Lower leg skin (tissue), 4 donors: Measurements from ENCODE around the gene LNX1. TPM values are rescaled to one million over a fixed set of nuclear protein-coding genes. Genes with fewer than 3 reads are reported as not detected.
A peak's percentile ranks its signal among the peaks of the same experiment; 100 is the strongest.

ENCODE experiments used
- DNase-seq, 2 donors: peaks; one replicate each; pipeline ENCODE4 v3.0.0-alpha.2; 2019; ENCODE audit warnings: low spot score in 2 of 2
- H3K4me3 ChIP-seq: fragments of 200-600 bp; sonication (generic); 2 replicates; pipeline ENCODE4 v1.5.1; 2017; ENCODE audit warnings: mild to moderate bottlenecking, low read depth; ENCODE audit not compliant: poor library complexity, severe bottlenecking
- CTCF ChIP-seq, 3 donors: fragments of 450-650 bp; IDR thresholded peaks; one replicate each; pipeline ENCODE4 v1.5.1; 2016; ENCODE audit warnings: antibody characterized with exemption in 3 of 3, mild to moderate bottlenecking in 3 of 3, moderate library complexity in 2 of 3
- POLR2A ChIP-seq, 2 donors: fragments of 450-650 bp; IDR thresholded peaks; one replicate each; pipeline ENCODE4 v1.6.1; 2016 to 2017; ENCODE audit warnings: antibody characterized with exemption in 2 of 2, mild to moderate bottlenecking in 1 of 2, moderate library complexity in 1 of 2
- WGBS, 2 donors: methylation state at CpG; one replicate each; pipeline ENCODE4 v1.1.5; 2018; 5-methylcytosine and 5-hydroxymethylcytosine counted together
- intact Hi-C: fragments of 100-400 bp; cut with DNase I; formaldehyde crosslinking; loops from one replicate; pipeline ENCODE4 v1.15.0; 2023; ENCODE audit warnings: low total_unique reads
- total RNA-seq, 4 donors: library from RNA; depleted of rRNA; stranded (reverse); fragments of >200 nt; gene quantifications; one replicate each; pipeline ENCODE4 v1.1.0, GENCODE V29; 2016

LNX1 gene
- total RNA-seq, 4 donors from 2014 or later: 37.0 to 79.9 (median 49.5) TPM

- no peak overlapping the region for H3K4me3 ChIP-seq
- DNase-seq: peak in 1 of 2 donors; percentile 60
- TF ChIP-seq CTCF (IDR thresholded peaks at IDR 0.05): no peak
- no peak for TF ChIP-seq POLR2A (IDR thresholded peaks at IDR 0.05)
- intact Hi-C loops: no loop called here
- WGBS, 2 donors: 27 to 38% methylated on average over 20 of the region's 20 CpGs
These were observed 1.6 kb upstream of the LNX1 start for GRCh38 chr4:53592686-53593501.

GRCh38 chr4:53592122-53592521, 836 bp upstream of the LNX1 start:
- no peak for TF ChIP-seq CTCF (IDR thresholded peaks at IDR 0.05)
- TF ChIP-seq POLR2A (IDR thresholded peaks at IDR 0.05): no peak
- DNase-seq: no peak
- intact Hi-C loops: no loop called here
- no peak overlapping the region for H3K4me3 ChIP-seq
- WGBS, 2 donors: 40 to 44% methylated on average over 8 of the region's 8 CpGs

DNA sequence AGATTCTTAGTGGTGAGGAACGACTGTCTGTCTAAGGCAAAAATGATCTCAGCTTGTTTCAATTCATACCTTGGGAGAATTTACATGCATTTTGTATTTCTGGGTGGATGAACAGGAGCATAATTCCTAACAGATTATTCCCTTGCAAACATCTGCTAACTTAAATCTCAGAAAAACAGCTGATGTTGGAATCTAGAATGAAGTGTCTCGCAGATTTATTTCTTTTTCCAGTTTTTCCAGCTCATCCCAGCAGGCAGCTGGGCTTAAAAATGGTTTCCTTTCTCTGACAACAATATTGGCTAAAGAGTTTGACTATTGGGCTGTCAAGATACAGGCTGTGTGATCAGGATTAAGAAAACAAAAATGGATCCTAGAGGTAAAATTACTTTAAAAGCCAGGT, 1.1 kb downstream of the LNX1 start:
- no peak for DNase-seq
- WGBS, 2 donors: 71 to 73% methylated on average over 2 of the region's 2 CpGs
- H3K4me3 ChIP-seq: no peak overlapping the region
- TF ChIP-seq POLR2A (IDR thresholded peaks at IDR 0.05): no peak
- no peak for TF ChIP-seq CTCF (IDR thresholded peaks at IDR 0.05)
- intact Hi-C loops: no loop called here

GRCh38 chr4:53589511-53589910, 1.8 kb downstream of the LNX1 start:
- no peak overlapping the region for H3K4me3 ChIP-seq
- no peak for TF ChIP-seq POLR2A (IDR thresholded peaks at IDR 0.05)
- TF ChIP-seq CTCF (IDR thresholded peaks at IDR 0.05): no peak
- DNase-seq: no peak
- 72 to 81% methylated on average over 2 of the region's 2 CpGs for WGBS, 2 donors
- intact Hi-C loops: no loop called here

DNA sequence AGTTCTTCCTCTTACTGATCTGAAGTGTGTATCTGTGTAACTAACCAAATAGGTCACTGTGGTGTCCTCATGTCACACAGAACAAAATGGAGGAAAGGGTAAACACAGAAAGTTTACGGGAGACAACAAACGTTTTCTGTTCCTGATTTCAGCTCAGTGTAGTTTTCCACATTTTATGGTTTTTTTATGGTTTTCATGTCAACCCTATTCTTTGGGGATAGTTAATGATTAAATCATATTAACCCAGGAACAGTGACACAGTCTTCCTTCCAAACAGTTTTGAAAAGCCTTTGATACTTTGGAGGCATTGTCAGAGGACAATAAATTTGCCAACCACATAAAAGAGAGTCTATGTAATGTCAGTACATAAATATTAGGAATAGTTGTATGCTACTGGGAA, 4.2 kb downstream of the LNX1 start:
- no peak overlapping the region for H3K4me3 ChIP-seq
- WGBS, 2 donors: 66 to 71% methylated on average over 2 of the region's 2 CpGs
- TF ChIP-seq POLR2A (IDR thresholded peaks at IDR 0.05) (no peak), CTCF (IDR thresholded peaks at IDR 0.05) (no peak)
- intact Hi-C loops: no loop called here
- DNase-seq: no peak
